RWPE2 (cell line): ENCODE data around the gene MVK.

Experiments used
- ATAC-seq: fragments of 200-7000 bp; cut with Tn5 transposase; 3 replicates; pipeline ENCODE4 v1.9.1; 2021; ENCODE audit warnings: low read depth
- DNase-seq: peaks from one replicate; pipeline ENCODE4 v3.0.0-alpha.2; 2020; ENCODE audit warnings: low spot score
- H3K27ac ChIP-seq: fragments of 450-650 bp; 2 replicates; pipeline ENCODE4 v1.5.1; 2017; ENCODE audit warnings: mild to moderate bottlenecking; ENCODE audit not compliant: poor library complexity, severe bottlenecking
- H3K27me3 ChIP-seq: fragments of 250-450 bp; sonication (Bioruptor Pico); 2 replicates; pipeline ENCODE4 v1.5.1; 2021; ENCODE audit warnings: mild to moderate bottlenecking, moderate library complexity; ENCODE audit not compliant: insufficient read depth, poor library complexity, severe bottlenecking
- H3K36me3 ChIP-seq: fragments of 250-450 bp; sonication (Bioruptor Pico); 2 replicates; pipeline ENCODE4 v1.5.1; 2020; ENCODE audit warnings: low read depth, mild to moderate bottlenecking, moderate library complexity
- H3K4me1 ChIP-seq: fragments of 250-450 bp; sonication (Bioruptor Pico); 2 replicates; pipeline ENCODE4 v1.5.1; 2021; ENCODE audit warnings: mild to moderate bottlenecking, moderate library complexity; ENCODE audit not compliant: insufficient read depth, poor library complexity, severe bottlenecking
- H3K4me3 ChIP-seq: fragments of 250-450 bp; sonication (Bioruptor Pico); 2 replicates; pipeline ENCODE4 v1.5.1; 2021; ENCODE audit warnings: mild to moderate bottlenecking, moderate library complexity; ENCODE audit not compliant: severe bottlenecking
- H3K9me3 ChIP-seq: fragments of 250-450 bp; sonication (Bioruptor Pico); 2 replicates; pipeline ENCODE4 v1.5.1; 2021; ENCODE audit warnings: mild to moderate bottlenecking, moderate library complexity; ENCODE audit not compliant: severe bottlenecking
- CTCF ChIP-seq: fragments of 450-650 bp; IDR thresholded peaks from one replicate; pipeline ENCODE4 v1.5.1; 2017; ENCODE audit warnings: mild to moderate bottlenecking, moderate library complexity; ENCODE audit not compliant: poor library complexity, severe bottlenecking

Gene MVK

GRCh38 chr12:109579639-109580038 lies 6.0 kb downstream of the MVK start:
- Histone ChIP-seq H3K4me1 (peaks cover 13% of the 10 kb centered on the region), H3K9me3 (no peaks in the 10 kb centered on the region), H3K27me3 (no peaks in the 10 kb centered on the region), H3K27ac (no peak overlapping the region), H3K4me3 (no peak overlapping the region), H3K36me3 (peaks cover 88% of the 10 kb centered on the region)
- no peak for DNase-seq
- TF ChIP-seq CTCF: no peak
- no peak for ATAC-seq

- Histone ChIP-seq H3K27me3 (no peaks in the 10 kb centered on the region), H3K27ac (no peak overlapping the region), H3K36me3 (peaks cover 88% of the 10 kb centered on the region), H3K4me1 (peaks cover 10% of the 10 kb centered on the region), H3K4me3 (no peak overlapping the region), H3K9me3 (no peaks in the 10 kb centered on the region)
- no peak for ATAC-seq
- DNase-seq: no peak
- no peak for TF ChIP-seq CTCF
These were observed 6.7 kb downstream of the MVK start for GRCh38 chr12:109580272-109580671.

- Histone ChIP-seq H3K27me3 (no peaks in the 10 kb centered on the region), H3K4me3 (no peak overlapping the region), H3K4me1 (peaks cover 10% of the 10 kb centered on the region), H3K27ac (peak overlapping the region; percentile 70), H3K36me3 (peaks cover 83% of the 10 kb centered on the region), H3K9me3 (no peaks in the 10 kb centered on the region)
- ATAC-seq (no peak), DNase-seq (no peak)
- TF ChIP-seq CTCF: no peak
These were observed 7.2 kb downstream of the MVK start for GRCh38 chr12:109580684-109581333.

GRCh38 chr12:109581334-109581691 lies 7.7 kb downstream of the MVK start:
- ATAC-seq: no peak
- Histone ChIP-seq H3K27me3 (no peaks in the 10 kb centered on the region), H3K36me3 (peaks cover 83% of the 10 kb centered on the region), H3K27ac (peak overlapping the region; percentile 70), H3K9me3 (no peaks in the 10 kb centered on the region), H3K4me1 (peaks cover 10% of the 10 kb centered on the region), H3K4me3 (no peak overlapping the region)
- TF ChIP-seq CTCF: no peak
- DNase-seq: no peak

- TF ChIP-seq CTCF: no peak
- Histone ChIP-seq H3K27me3 (no peaks in the 10 kb centered on the region), H3K4me3 (no peak overlapping the region), H3K9me3 (no peaks in the 10 kb centered on the region), H3K36me3 (peaks cover 83% of the 10 kb centered on the region), H3K27ac (peak overlapping the region; percentile 70), H3K4me1 (peaks cover 10% of the 10 kb centered on the region)
- ATAC-seq (peak; percentile 98), DNase-seq (peak; percentile 94)
These were observed 8.3 kb downstream of the MVK start for GRCh38 chr12:109581856-109582255.
